NB4 (cell line): ENCODE data around the gene APCS.

Experiments
- CTCF ChIP-seq: IDR thresholded peaks from one replicate; pipeline ENCODE4 v1.5.1; 2012; ENCODE audit warnings: low read depth, low read length
- MYC ChIP-seq: IDR thresholded peaks from 2 replicates; pipeline ENCODE4 v1.6.1; 2011; ENCODE audit warnings: low read depth, low read length
- POLR2A ChIP-seq: IDR thresholded peaks from 2 replicates; pipeline ENCODE4 v1.6.1; 2011; ENCODE audit warnings: mild to moderate bottlenecking; ENCODE audit not compliant: insufficient read length; ENCODE audit errors: extremely low read depth

- no peak for TF ChIP-seq CTCF
- no peak for TF ChIP-seq MYC
- TF ChIP-seq POLR2A, result no peak
Observed at GRCh38 chr1:159580340-159580739, 7.3 kb upstream of the APCS start.
